ENCODE data around the gene SPI1. TPM values are rescaled to one million over a fixed set of nuclear protein-coding genes. Genes with fewer than 3 reads are reported as not detected.

SPI1 gene
- total and polyA plus RNA-seq, 7 donors: 1.6 to 8.3 (median 3.6) TPM

- intact Hi-C loops (cut with DNase I): no loop called here
- Histone ChIP-seq H3K4me1 (peaks cover 10% of the 10 kb centered on the region), H3K27ac (no peak overlapping the region), H3K9me3 (no peaks in the 10 kb centered on the region), H3K36me3 (ENCODE audit: insufficient read depth in 1 of 2, low read depth in 1 of 2) (no peaks in the 10 kb centered on the region), H3K27me3 (ENCODE audit: insufficient read depth in 3 of 3, low read length in 2 of 3) (no peaks in the 10 kb centered on the region), H3K4me3 (no peak overlapping the region)
- TF ChIP-seq CTCF (IDR thresholded peaks at IDR 0.05): no peak
- DNase-seq (no peak), ATAC-seq (no peak)
- 95 to 99% (median 97%) methylated on average over 6 of the region's 6 CpGs for WGBS, 3 donors
These were observed 12.0 kb upstream of the SPI1 start for GRCh38 chr11:47390422-47390760.

GRCh38 chr11:47389577-47390421, 11.5 kb upstream of the SPI1 start:
- H3K27ac ChIP-seq: no peak overlapping the region
- intact Hi-C loops (cut with DNase I): no loop called here

GRCh38 chr11:47388697-47389576, 10.6 kb upstream of the SPI1 start:
- ATAC-seq (no peak), DNase-seq (no peak)
- Histone ChIP-seq H3K36me3 (ENCODE audit: insufficient read depth in 1 of 2, low read depth in 1 of 2) (no peaks in the 10 kb centered on the region), H3K9me3 (no peaks in the 10 kb centered on the region), H3K27me3 (ENCODE audit: insufficient read depth in 3 of 3, low read length in 2 of 3) (no peaks in the 10 kb centered on the region), H3K27ac (no peak overlapping the region), H3K4me3 (no peak overlapping the region), H3K4me1 (peaks cover 8% of the 10 kb centered on the region)
- intact Hi-C loops (cut with DNase I): no loop called here
- no peak for TF ChIP-seq CTCF (IDR thresholded peaks at IDR 0.05)
- 86 to 91% (median 87%) methylated on average over 28 of the region's 28 CpGs for WGBS, 3 donors

More at GRCh38 chr11:47389577-47390421, 11.5 kb upstream of the SPI1 start:
- DNase-seq: no peak
- H3K36me3 ChIP-seq (ENCODE audit: insufficient read depth in 1 of 2, low read depth in 1 of 2): no peaks in the 10 kb centered on the region
- peaks cover 10% of the 10 kb centered on the region for H3K4me1 ChIP-seq
- H3K27me3 ChIP-seq (ENCODE audit: insufficient read depth in 3 of 3, low read length in 2 of 3): no peaks in the 10 kb centered on the region
- no peak for TF ChIP-seq CTCF (IDR thresholded peaks at IDR 0.05)
- no peak for ATAC-seq
- H3K9me3 ChIP-seq: no peaks in the 10 kb centered on the region
- H3K4me3 ChIP-seq: no peak overlapping the region
- 87 to 91% (median 91%) methylated on average over 17 of the region's 17 CpGs for WGBS, 3 donors

GRCh38 chr11:47387944-47388696, 9.8 kb upstream of the SPI1 start:
- intact Hi-C loops (cut with DNase I): no loop called here
- TF ChIP-seq CTCF (IDR thresholded peaks at IDR 0.05): no peak
- ATAC-seq (peak in 1 of 4 donors; percentile 9), DNase-seq (no peak)
- Histone ChIP-seq H3K27ac (no peak overlapping the region), H3K36me3 (ENCODE audit: insufficient read depth in 1 of 2, low read depth in 1 of 2) (no peaks in the 10 kb centered on the region), H3K27me3 (ENCODE audit: insufficient read depth in 3 of 3, low read length in 2 of 3) (no peaks in the 10 kb centered on the region), H3K4me1 (no peaks in the 10 kb centered on the region), H3K4me3 (no peak overlapping the region), H3K9me3 (no peaks in the 10 kb centered on the region)
- 77 to 79% (median 78%) methylated on average over 13 of the region's 13 CpGs for WGBS, 3 donors
